C1 segment of cervical spinal cord (tissue), 14 donors: ENCODE results near the gene GPX1.

ENCODE experiments used
- DNase-seq, 14 donors: peaks; one replicate each; lab custom pipeline; 2025; lab: John Stamatoyannopoulos, UW

GPX1 gene

DNA sequence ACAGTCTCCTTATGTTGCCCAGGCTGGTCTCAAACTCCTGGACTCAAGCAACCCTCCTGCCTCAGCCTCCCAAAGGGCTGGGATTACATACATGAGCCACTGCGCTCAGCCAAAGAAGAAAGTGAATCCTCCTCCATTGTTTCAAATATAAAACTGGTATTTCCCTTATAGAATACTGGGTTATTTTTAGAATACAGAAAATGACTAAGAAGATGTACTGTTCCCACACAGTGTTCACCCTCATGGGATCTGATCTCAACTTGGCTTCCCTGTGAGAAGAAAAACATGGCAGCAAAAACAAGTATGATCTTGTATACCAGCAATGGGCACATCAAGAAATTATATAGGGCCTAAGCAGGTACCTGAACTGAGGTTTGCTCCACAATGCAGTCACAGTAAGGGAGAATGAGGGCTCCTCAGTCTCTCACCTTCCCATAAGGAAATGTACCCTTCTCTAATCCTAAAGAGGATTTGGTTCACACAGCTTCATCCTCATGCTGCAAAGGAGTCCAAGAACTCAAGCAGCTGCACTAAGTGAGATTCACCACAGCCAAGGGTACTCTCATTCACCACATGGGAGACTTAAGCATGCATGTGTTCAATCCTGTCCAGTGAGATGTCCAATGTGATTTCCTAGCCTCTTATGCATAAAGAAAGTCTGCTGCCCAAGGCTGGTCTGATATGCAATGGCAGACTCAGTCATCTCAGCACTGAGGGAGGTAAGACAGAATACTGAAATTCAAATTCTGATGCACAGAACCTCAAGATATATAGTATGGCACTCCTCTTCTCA, 44.1 kb downstream of the GPX1 start:
- DNase-seq, result no peak

DNA sequence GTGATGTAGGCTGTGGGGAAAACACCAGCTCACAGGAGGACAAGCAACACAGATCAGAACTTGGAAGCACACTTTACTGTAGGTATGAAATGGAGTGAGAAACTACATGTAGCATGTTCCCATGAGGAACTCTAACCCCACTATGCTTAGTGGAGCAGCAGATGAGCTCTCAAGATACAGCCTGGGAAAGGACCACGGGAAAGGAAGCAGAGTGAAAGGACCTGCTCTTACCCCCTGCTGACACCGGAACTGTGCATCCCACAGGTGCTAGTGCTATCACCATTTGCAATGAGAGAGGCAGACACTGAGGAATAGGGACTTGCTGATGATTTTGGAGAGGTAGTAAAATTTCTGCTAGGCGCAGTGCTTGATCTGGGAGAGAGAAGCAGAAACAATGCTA, 46.9 kb downstream of the GPX1 start:
- DNase-seq, result no peak

DNA sequence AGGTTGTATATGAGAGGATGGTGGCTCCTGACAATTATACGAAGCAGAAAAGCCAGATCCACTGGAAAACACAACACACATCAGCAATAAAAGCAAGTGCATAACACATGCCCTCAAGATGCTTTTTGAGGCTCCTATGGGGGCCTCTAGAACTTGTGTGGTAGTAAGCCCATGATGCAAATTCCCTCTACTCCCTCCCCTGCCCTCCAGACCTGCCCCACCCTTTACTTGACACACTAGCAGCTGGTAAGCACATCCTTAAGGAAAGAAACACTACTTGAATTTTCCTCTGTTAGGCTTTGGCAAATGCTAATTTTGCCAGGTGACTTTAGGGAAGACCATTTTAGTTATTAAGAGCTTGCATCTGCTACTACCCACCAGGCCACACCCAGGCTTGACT, 47.5 kb downstream of the GPX1 start:
- no peak for DNase-seq
